RKO (cell line): ENCODE measurements around the gene ITPR1.

ENCODE experiments used
- DNase-seq: peaks from one replicate; pipeline ENCODE4 v3.0.0-alpha.2; 2016; ENCODE audit warnings: low spot score

Gene ITPR1

DNA sequence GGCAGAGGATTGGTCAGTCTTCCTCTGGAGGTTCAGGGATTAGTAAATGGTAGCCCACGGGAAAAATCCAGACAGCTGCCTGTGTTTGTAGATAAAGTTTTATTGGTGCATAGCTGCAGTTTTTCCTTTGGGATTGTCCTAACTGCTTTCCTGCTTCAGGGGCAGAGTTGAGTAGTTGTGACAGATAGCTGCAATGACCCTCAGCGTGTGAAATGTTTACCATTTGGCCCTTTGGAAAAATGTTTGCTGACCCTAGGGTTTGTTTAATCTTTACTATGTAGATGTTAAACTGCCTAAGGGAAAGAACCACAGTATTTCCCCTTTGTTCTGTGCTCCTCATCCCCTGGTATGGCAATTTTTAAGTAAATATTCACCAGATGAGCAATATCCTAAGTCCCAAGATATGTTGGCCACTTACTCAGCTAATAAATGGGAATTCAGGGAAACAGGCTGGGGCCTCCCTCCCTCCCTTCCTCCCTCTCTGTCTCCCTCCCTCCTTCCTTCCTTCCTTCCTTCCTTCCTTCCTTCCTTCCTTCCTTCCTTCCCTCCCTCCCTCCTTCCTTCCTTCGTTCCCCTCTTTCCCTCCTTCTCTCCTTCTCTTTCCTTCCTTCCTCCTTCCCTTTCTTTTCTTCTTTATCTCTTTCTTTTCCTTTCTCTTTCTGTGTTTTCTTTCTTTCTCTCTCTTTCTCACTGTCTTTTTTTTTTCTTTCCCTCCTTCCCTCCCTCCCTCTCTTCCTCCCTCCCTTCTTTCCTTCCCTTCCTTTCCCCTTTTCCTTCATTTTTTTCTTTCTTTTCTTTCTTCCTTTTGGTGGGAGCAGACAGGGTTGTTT is 251.5 kb downstream of the ITPR1 start:
- no peak for DNase-seq

DNA sequence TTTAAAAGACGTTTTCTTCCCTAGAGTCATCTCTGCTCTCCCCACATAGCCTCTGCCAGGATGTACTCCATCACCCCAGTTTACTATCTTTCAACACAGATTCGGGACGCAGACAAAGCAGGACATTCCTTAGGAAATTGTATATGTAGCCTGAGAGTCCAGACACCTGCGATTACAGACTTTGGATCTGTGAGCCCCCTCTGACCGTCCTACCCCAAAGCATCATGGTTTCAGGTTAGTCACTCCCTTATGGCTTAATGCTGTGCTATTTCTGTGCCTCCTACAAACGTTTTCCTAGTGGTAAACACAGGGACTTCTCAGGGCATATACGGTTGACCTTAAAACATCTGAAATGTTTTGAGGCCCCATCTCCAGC is 252.1 kb downstream of the ITPR1 start:
- no peak for DNase-seq

DNA sequence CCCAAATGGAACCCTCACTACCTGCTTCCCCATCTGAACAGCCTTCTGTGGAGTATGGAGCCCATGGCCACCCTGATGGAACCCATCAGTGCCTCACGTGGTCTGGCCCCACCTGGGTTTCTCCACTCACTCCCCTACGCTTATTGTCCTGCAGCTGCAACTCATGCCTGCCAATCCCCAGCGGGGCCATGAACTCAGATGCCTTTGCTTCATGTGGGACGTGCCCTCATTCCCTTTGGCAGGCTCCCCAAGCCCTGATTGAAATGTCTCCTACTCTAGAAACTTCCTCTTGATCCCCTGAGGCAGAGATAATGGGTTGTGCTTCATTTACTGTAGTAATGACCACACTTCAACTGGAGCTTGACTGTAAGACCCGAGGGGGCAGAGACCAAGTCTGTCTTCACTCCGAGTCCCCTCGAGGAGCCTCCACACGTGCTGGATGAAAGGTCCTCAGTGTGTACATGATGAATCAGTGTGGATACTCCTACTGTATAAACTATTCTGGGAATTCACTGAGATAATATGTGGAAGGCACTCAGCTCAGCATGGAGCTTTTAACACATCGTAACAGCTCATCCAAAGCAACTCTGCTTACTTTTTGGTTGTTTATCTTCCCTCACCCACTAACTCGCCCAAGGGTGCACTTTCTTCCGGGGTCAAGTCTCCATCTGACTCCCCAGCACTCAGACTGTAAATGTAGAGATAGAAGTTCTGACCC is 253.3 kb downstream of the ITPR1 start:
- DNase-seq: no peak

DNA sequence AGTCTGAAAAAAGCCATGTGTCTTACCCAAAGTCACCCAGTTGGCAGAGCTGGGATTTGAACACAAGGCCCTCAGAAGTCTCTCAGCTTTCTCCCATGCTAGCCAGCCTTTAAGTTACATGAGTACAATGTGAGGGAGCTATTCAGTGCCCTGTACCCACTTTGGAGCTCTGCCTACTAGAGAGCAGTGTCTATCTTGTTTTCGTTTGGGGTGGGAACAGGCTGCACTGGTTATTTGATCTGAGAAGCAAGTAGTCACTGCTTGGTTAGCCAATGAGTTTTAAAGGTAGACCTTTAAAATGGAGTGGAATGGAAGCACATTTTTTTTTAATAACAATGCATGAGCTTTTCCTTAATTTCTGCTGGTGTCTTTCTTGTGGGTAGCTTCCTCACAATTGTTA is 255.0 kb downstream of the ITPR1 start:
- no peak for DNase-seq

DNA sequence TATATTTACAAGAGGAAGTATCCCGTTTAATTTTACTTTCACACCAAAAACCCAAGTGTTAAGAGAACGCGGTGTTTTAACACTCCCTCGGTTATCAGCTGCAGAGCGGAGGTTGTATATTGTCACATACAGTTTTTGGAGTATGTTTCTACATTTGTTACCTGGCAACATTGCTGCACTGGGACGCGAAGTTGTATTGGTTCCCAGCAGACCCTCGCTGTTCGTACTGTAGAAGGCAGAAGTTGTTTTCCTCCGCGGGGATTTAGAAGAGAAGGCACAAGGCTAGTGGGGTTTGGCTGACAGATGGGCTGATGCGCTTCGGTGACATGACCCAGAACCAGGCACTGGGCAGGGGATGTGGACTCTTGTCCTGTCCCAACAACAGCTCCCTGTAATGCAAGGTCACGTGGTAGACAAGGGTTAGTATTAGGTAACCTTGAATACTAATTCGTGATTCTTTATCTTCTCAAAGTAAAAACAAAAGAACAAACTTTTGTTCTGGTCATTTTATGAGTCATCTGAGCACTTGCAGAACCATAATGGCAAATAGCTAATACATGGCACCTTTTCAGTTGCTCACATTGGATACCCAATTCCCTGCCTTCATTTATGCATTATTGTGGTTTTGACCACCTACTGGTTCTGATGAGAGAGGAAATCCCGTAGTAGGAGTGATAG is 255.7 kb downstream of the ITPR1 start:
- DNase-seq: no peak

DNA sequence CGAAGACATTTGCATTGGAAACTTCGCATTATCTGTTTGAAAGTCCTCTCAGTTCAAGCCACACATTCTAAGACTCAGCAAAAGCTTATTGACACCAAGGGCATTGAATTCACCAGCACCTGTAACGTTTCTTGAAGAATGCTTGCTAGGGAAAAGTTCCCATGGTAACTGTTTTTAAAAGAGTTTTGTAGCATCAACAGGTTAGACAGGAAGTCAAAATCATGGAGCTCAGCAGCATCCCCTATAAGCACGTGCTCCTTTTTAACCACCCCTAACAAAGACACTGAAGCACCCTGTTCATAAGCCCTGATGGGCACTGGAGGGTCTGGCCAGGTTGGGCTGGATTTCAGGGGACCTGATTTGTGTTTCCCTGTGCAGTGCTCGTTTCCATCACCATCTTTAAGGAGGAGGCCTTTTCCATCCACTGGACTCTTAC is 256.4 kb downstream of the ITPR1 start:
- no peak for DNase-seq

DNA sequence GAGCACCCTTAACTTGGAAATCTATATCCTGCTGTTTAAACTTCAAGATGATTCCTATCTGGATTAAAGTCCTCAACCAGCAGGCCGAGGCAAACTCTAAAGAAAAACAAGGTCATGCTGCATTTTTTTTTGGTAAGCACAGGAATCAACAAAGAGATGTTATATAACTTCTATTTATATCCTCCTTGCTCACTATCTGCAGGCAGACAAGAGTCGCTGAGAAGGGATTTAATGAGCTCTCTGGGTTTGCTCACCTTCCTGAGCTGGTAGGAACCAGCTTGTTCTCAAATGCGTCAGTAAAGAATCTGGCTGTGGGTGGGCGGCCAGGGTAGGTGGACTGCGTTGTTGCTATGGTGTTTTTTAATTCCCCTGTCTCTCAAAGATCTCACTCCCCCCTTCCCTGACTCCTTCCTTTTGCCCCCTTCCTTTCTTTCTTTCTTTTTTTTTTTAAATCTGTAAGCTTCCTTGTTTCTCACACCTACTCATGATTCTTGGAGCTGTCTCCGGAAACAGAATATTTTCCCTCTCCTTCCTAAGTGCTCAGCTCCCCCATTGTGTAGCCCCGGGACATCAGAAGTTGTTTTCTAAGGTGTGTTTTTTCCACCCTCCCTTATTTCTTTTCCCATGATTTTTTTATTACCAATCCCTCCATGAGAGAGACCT is 257.3 kb downstream of the ITPR1 start:
- DNase-seq: no peak

DNA sequence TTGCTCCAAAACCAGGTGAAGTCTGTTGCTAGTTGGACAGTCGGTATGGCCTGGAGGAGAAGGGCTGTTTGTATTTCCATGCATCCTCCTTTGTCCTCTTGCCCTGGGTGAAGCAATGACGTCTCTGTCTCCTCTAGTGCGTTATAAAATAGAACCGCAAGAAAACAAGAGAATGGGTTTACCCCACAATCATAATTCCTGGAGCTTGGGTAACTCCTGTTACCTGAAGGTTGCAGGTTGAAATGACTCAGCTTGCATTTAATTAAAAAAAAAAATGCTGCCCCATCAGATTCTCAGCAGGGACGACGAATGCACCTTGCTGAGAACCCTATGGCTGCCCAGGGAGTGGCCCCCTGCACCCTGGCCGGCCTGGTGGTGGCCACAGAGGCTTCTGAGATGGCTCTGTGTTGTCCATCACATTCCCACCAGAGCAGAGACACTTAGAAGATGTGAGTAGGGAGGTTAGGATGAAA is 257.9 kb downstream of the ITPR1 start:
- no peak for DNase-seq

DNA sequence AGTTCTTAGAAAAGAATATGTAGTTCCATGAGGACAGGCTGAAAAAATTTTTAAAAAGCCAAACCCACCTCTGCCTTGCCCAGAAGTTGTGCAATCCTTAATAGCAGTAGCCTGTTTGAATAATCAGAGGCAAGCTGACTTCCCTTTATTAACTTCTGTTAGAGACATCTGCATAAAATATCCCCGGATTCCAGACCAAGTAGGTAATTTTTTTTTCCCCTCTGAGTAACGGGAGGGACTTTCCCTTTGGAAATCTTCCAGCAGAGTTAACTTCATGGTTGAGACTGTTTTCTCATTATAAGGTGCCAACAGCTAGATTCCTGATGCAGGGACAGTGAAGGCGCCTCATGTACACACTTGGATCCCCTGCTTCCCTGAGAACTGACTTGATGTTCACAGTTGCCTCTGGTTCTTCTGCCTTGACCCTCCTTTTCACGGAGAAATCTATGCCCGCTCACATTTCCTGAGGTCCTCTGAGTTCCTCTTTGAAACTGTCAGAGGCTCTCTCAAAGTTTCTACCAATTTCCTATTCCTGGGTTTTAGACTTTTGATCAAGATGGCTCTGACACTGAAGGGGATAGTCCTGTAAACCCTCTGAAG is 258.5 kb downstream of the ITPR1 start:
- DNase-seq: no peak

DNA sequence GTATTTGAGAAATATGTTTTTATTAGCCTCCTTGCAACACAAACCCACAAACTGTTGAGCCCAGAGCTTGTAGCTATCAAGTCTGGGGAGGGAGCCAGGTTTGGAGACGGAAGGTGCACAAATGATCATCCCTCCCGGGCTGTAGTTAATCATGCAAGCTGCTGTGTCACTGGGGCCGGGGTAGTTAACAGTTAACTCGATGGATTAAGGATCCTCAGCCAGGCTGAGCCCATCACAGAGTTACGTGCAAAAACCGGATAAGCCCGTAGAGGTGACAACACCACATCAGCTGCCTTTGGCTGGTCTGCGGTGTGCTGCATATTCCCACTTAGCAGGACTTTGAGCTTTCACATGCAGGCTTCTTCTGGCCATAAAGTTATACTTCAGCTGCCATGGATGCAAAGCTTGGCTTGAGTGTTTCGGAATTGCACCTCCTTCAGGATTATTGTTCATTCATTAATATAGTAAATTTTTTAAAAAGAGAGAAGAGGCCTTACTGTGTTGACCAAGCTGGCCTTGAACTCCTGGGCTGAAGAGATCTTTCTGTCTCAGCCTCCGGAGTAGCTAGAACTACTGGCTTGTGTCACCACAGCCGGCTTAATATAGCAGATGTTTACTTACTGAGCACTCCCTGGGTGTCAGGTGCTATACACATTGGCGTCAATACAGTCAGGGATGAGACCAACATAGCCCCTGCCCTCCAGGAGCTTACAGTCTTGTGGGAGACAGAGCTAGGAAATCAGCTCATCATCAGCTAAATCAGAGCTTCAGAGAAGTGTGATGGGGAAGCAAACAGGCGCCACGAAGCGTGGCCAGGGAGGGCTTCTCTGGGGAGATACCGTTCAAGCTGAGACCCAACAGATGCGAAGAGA is 259.3 kb downstream of the ITPR1 start:
- DNase-seq: no peak

DNA sequence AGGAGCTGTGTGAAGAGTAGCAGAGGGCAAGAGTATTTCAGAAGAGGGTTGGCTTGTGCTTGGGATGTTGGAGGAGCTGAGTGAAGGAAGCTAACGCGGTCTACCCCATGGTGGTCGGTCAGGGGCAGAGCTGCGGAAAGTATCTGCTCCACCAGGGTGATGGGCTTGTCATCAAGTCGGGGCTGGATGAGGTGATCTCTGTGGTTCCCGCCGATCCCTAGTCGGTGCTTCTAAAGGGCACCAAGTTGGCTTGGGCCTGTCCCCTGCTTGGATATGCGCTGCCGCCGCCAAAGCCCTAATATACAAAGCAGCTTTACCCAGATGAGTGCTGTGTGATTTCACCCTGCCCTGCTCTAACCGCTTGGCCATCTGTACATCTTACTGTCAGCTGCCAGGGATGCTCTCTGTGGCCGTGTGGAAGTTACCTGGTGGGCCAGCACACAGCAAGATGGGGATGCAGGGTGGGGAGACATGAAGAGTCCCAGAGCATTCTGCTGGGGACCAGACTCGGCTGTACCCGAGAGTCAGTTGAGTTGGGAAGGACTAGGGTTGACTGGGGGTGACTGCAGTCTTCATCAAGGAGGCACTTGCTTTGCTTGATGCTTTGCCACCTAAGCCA is 260.0 kb downstream of the ITPR1 start:
- DNase-seq: no peak

DNA sequence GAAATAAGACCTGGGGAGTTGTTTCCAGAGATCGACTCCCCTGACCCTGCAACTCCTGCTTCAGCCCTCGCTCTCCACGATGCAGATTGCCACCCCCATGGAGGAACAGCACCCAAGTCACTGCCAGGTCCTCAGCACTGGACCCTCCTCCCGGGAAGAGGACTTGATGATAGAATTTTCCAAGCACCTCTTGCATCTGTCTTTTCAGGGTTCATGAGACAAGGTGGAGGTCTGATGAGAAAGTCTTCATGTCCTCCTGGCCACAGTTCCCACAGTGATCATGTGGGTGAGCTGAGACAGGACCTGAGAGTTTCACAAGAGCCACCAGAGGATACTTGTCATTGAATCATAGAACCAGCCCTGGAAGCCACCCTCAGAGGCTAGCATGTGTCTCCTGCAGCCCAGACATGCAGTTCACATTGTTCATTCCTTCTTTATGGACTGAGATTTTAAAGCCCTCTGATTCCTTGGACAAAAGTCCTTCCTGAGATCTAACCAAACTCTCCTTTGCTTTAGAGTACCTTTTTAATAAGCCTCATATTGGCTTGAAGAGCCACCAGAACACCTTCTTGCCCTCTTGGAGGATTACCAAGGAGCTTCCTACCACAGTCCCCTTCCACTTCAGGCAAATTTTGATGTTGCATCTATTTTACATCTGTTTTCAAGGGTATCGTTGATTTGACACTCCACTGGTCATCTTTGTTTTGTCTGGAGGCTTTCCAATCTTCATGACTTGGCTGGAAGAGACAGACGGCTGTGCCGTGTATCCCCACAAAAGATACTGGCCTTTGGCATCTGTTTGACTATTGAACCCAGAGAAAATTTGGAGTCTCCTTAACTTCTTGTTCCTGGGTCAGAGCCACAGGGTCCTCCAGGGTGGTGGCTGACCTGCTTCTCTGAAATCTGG is 261.3 kb downstream of the ITPR1 start:
- DNase-seq: no peak

DNA sequence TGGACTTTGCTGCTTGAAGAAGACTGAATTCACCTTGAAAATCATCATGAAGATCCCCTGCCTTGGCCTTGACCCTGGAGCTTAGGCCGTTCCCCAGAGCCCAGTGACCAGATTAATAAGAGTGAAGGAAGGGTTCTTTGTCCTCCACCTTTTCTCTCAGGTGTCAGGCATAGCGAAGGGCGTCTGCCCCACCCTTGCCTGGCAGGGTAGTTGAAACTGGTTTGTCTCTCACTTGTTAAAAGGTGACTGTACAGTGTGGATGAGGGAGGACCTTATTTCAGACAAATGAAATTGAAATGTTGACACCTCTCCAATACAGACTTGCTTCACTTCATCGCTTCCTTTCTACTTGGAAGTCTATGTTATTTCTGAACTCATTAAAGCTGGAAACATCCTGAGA is 262.4 kb downstream of the ITPR1 start:
- no peak for DNase-seq

DNA sequence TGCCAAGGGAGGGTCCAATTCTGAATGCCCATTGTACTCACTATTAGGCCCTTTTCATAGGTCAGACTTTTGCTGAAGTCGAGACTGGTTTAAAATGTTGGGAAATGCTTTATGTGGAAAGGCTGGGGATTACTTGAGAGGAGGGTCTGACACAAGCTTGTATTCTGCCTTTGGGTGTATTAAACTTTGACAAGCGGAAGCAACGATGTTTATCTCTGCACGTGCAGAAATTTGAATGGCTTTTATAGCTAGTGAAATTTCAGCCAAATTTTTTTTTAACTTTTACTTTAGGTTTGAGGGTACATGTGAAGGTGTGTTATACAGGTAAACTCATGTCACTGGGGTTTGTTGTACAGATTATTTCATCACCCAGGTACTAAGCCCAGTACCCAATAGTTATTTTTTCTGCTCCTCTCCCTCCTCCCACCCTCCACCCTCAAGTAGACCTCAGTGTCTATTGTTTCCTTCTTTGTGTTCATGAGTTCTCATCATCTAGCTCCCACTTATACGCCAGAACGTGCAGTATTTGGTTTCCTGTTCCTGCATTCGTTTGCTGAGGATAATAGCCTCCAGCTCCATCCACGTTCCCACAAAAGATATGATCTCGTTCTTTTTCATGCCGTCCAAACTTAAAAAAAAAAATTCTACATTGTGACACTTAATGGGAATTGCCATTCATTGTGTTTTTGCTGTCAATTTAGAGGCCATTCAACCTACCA is 263.1 kb downstream of the ITPR1 start:
- DNase-seq: no peak

DNA sequence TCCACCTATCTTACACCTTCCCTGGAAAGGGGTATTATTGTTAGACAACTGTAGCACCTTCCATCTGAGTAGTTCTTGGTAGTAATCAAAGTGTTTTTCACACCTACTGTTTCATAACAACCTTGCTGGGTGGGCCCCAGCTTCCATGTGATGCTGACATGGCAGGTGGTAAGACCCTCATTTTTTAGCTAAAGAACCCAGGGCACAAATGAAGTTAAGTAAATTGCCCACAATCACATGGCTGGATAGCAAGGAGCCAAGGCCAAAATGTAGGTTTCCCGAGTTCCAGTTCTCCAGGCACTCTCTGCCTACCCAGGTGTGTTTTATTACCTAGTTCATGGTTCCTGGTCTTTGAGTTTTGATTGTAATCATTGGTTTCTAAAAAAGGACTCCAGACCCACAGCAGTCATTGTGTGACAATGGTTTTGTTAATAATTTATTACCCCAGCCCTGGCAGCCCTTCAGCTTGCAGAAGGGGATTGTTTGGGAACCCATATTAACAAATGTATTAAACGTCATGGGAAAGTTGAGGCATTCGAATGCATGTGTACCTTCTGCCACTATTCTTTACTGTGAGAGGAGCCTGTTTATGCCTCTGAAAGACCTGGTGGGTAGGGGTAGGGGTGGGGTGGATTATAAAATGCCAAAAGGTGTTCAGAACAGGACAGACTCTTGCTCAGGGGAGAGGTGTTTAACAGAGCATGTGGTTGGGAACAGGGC is 263.9 kb downstream of the ITPR1 start:
- DNase-seq: no peak

DNA sequence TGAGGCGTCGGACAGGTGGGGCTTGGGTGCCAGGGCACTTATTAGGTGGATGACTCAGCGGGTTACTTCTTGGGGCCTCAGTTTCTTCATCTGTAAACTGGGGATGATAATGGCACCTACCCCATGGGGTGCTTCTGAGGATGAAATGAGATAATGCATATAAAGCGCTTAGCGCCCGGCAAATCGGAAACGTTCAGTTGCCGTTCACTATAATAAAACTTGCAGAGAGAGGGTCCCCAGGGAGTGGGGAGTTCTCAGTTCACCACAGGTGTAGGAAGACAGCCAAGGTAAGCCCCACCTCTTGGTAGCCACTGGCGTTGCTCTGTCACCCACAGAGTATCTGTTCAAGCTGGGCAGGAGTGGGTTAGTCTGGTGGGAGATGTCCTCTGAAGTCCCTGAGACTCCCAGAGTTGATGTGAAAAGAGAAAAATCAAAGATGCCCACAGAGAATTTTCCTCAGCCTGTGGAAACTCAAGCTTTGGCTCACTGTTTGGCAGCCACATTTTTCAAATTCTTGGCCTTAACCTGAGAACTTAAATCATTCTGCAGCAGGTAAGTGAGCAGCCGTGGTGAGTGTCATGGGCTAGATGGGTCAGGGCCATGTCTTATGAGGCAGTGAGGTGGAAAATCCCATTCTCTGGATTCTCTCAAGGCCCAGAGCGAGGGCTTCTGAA is 264.6 kb downstream of the ITPR1 start:
- DNase-seq: no peak

DNA sequence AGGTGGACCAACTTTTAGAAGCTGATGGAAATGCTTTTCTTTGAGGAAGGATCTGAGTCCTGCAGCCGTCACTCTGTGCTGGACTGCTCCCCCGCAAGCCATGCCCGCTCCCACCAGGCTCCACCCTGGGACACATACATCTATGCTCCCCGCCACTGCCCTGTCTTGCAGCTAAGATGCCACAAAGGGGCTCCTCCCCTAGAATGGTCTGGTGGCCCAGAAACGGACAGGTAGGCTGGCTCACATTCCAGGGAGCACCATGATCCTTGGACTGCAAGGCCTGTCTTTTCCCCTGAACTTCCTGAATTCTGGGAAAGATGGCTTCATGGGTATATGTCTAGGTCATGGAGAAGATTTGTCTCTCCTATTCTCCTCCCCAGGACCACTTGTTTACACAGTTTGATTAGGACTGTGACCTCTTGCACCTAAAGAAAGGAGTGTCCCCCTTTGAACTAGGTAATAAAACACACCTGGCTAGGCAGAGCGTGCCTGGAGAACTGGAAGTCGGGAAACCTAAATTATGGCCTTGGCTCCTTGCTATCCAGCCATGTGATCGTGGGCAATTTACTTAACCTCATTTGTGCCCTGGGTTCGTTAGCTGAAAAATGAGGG is 265.2 kb downstream of the ITPR1 start:
- no peak for DNase-seq
